Cardiac fibroblast (primary cell): Measurements from ENCODE around the gene LIMCH1.
"Not testable (repeated sequence)": the region's sequence is repeated elsewhere in the genome, so short reads cannot be mapped to it uniquely, and the experiment has no call there.

Source experiments
- DNase-seq, 2 donors: peaks; one replicate each; pipeline versions ENCODE4 v3.0.0 to v3.0.0-alpha.2; 2010; ENCODE audit warnings: low read depth in 2 of 2
- H3K4me3 ChIP-seq, 2 donors: replicated peaks in 1 of 2; 1 replicate in 1 of 2; 2 replicates in 1 of 2; pipeline ENCODE4 v1.5.1; 2011; ENCODE audit warnings: low read depth in 2 of 2, low read length in 2 of 2, mild to moderate bottlenecking in 2 of 2, moderate library complexity in 1 of 2
- CTCF ChIP-seq: IDR thresholded peaks from one replicate; pipeline ENCODE4 v1.5.1; 2011; ENCODE audit warnings: low read depth, mild to moderate bottlenecking, low read length, inconsistent platforms

Gene LIMCH1

GRCh38 chr4:41647383-41647782, 109.4 kb downstream of the LIMCH1 start:
- TF ChIP-seq CTCF = no peak
- no peak overlapping the region for H3K4me3 ChIP-seq
- no peak for DNase-seq

GRCh38 chr4:41651150-41651549, 113.2 kb downstream of the LIMCH1 start:
- DNase-seq, H3K4me3 ChIP-seq: not testable (repeated sequence)

- H3K4me3 ChIP-seq = no peak overlapping the region
- DNase-seq = no peak
- no peak for TF ChIP-seq CTCF
Measured at GRCh38 chr4:41652971-41653370, 115.0 kb downstream of the LIMCH1 start.

GRCh38 chr4:41653523-41653922, 115.6 kb downstream of the LIMCH1 start:
- H3K4me3 ChIP-seq = no peak overlapping the region
- no peak for DNase-seq
- TF ChIP-seq CTCF = no peak

- TF ChIP-seq CTCF = no peak
- no peak overlapping the region for H3K4me3 ChIP-seq
- no peak for DNase-seq
Measured at GRCh38 chr4:41655177-41655576, 117.2 kb downstream of the LIMCH1 start.

GRCh38 chr4:41656106-41656505, 118.1 kb downstream of the LIMCH1 start:
- no peak for DNase-seq
- H3K4me3 ChIP-seq = no peak overlapping the region
- no peak for TF ChIP-seq CTCF

- TF ChIP-seq CTCF = no peak
- H3K4me3 ChIP-seq = no peak overlapping the region
- DNase-seq = no peak
Measured at GRCh38 chr4:41656572-41657520, 118.9 kb downstream of the LIMCH1 start.
